Esophagus squamous epithelium (tissue), 5 donors: ENCODE data around the gene SLC4A4. TPM values are rescaled to one million over a fixed set of nuclear protein-coding genes. Genes with fewer than 3 reads are reported as not detected.

ENCODE experiments used
- DNase-seq: peaks from one replicate; lab custom pipeline; 2025; lab: John Stamatoyannopoulos, UW
- H3K27ac ChIP-seq, 4 donors: fragments of 200-600 bp; sonication (generic); one replicate each; pipeline ENCODE4 v1.5.1; 2016 to 2019; ENCODE audit warnings: mild to moderate bottlenecking in 1 of 4
- H3K27me3 ChIP-seq, 4 donors: fragments of 200-600 bp; sonication (generic); 1 replicate in 3 of 4; 2 replicates in 1 of 4; pipeline versions ENCODE4 v1.5.1 to v1.6.0; 2017 to 2021; ENCODE audit warnings: antibody characterized with exemption in 1 of 4
- H3K36me3 ChIP-seq, 3 donors: fragments of 200-600 bp; sonication (generic); one replicate each; pipeline ENCODE4 v1.5.1; 2016 to 2019
- H3K4me1 ChIP-seq, 3 donors: fragments of 200-600 bp; sonication (generic); one replicate each; pipeline ENCODE4 v1.5.1; 2017 to 2019
- H3K4me3 ChIP-seq, 4 donors: fragments of 200-600 bp; sonication (generic); 1 replicate in 3 of 4; 2 replicates in 1 of 4; pipeline ENCODE4 v1.5.1; 2016 to 2019; ENCODE audit warnings: mild to moderate bottlenecking in 2 of 4, moderate library complexity in 1 of 4
- H3K9me3 ChIP-seq, 3 donors: fragments of 200-600 bp; sonication (generic); one replicate each; pipeline ENCODE4 v1.5.1; 2016 to 2019
- CTCF ChIP-seq, 6 experiments: fragments of 450-650 bp in 4 of 6; fragments of 200-600 bp in 2 of 6; sonication (generic) in 2 of 6; IDR thresholded peaks; one replicate each; pipeline ENCODE4 v1.5.1; 2016 to 2019; ENCODE audit warnings: antibody characterized with exemption in 6 of 6, mild to moderate bottlenecking in 4 of 6, moderate library complexity in 4 of 6
- POLR2A ChIP-seq, 4 donors: fragments of 450-650 bp; IDR thresholded peaks; one replicate each; pipeline ENCODE4 v1.6.1; 2017; ENCODE audit warnings: antibody characterized with exemption in 4 of 4, mild to moderate bottlenecking in 4 of 4, moderate library complexity in 3 of 4
- WGBS, 2 donors: methylation state at CpG; one replicate each; pipeline ENCODE4 v1.1.5; 2018; 5-methylcytosine and 5-hydroxymethylcytosine counted together
- intact Hi-C: fragments of 100-400 bp; cut with DNase I; formaldehyde crosslinking; loops from one replicate; pipeline ENCODE4 v1.15.0; 2022
- total RNA-seq, 4 donors: library from RNA; depleted of rRNA; stranded (reverse); fragments of >200 nt; gene quantifications; one replicate each; pipeline ENCODE4 v1.1.0, GENCODE V29; 2016
- donor health status: DM: yes; HTN: yes; CAD: no.

SLC4A4 gene
- total RNA-seq, 4 donors from 2014 or later = 0.48 to 2.1 (median 1.1) TPM

GRCh38 chr4:71470524-71470923, 131.7 kb downstream of the SLC4A4 start:
- Histone ChIP-seq H3K36me3 (no peaks in the 10 kb centered on the region), H3K27me3 (no peaks in the 10 kb centered on the region), H3K27ac (no peak overlapping the region), H3K4me1 (no peaks in the 10 kb centered on the region), H3K4me3 (no peak overlapping the region), H3K9me3 (no peaks in the 10 kb centered on the region)
- intact Hi-C loops = no loop called here
- no peak for TF ChIP-seq CTCF (IDR thresholded peaks at IDR 0.05)
- no peak for TF ChIP-seq POLR2A (IDR thresholded peaks at IDR 0.05)
- DNase-seq = no peak

GRCh38 chr4:71472946-71473345, 134.1 kb downstream of the SLC4A4 start:
- no peaks in the 10 kb centered on the region for H3K9me3 ChIP-seq
- no peaks in the 10 kb centered on the region for H3K27me3 ChIP-seq
- no peaks in the 10 kb centered on the region for H3K4me1 ChIP-seq
- no peak for DNase-seq
- TF ChIP-seq POLR2A (IDR thresholded peaks at IDR 0.05) (no peak), CTCF (IDR thresholded peaks at IDR 0.05) (no peak)
- no peak overlapping the region for H3K27ac ChIP-seq
- no peaks in the 10 kb centered on the region for H3K36me3 ChIP-seq
- intact Hi-C loops = no loop called here
- WGBS, 2 donors = 90 to 100% methylated on average over 2 of the region's 2 CpGs
- H3K4me3 ChIP-seq = no peak overlapping the region

GRCh38 chr4:71473541-71474240, 134.9 kb downstream of the SLC4A4 start:
- no peaks in the 10 kb centered on the region for H3K27me3 ChIP-seq
- H3K36me3 ChIP-seq = no peaks in the 10 kb centered on the region
- no peak for DNase-seq
- H3K4me3 ChIP-seq = no peak overlapping the region
- TF ChIP-seq CTCF (IDR thresholded peaks at IDR 0.05) = no peak
- no peak for TF ChIP-seq POLR2A (IDR thresholded peaks at IDR 0.05)
- 69 to 90% methylated on average over 4 of the region's 4 CpGs for WGBS, 2 donors
- H3K4me1 ChIP-seq = no peaks in the 10 kb centered on the region
- H3K9me3 ChIP-seq = no peaks in the 10 kb centered on the region
- H3K27ac ChIP-seq = no peak overlapping the region
- intact Hi-C loops = no loop called here

GRCh38 chr4:71474731-71475130, 135.9 kb downstream of the SLC4A4 start:
- Histone ChIP-seq H3K4me1 (no peaks in the 10 kb centered on the region), H3K27ac (no peak overlapping the region), H3K36me3 (no peaks in the 10 kb centered on the region), H3K9me3 (no peaks in the 10 kb centered on the region), H3K4me3 (no peak overlapping the region), H3K27me3 (no peaks in the 10 kb centered on the region)
- intact Hi-C loops = no loop called here
- TF ChIP-seq POLR2A (IDR thresholded peaks at IDR 0.05) = no peak
- no peak for TF ChIP-seq CTCF (IDR thresholded peaks at IDR 0.05)
- no peak for DNase-seq
- WGBS, 2 donors = 84 to 89% methylated on average over 2 of the region's 2 CpGs

- Histone ChIP-seq H3K9me3 (no peaks in the 10 kb centered on the region), H3K4me3 (no peak overlapping the region), H3K4me1 (no peaks in the 10 kb centered on the region), H3K27me3 (no peaks in the 10 kb centered on the region), H3K27ac (no peak overlapping the region), H3K36me3 (no peaks in the 10 kb centered on the region)
- WGBS, 2 donors = 64 to 67% methylated on average over 3 of the region's 3 CpGs
- DNase-seq = no peak
- TF ChIP-seq CTCF (IDR thresholded peaks at IDR 0.05) (no peak), POLR2A (IDR thresholded peaks at IDR 0.05) (no peak)
- intact Hi-C loops = no loop called here
These were observed 137.4 kb downstream of the SLC4A4 start for GRCh38 chr4:71476240-71476639.
